GM12875 (cell line): Measurements from ENCODE around the gene CADM1.

Experiments
- H3K4me3 ChIP-seq: one replicate; pipeline ENCODE4 v1.5.1; 2011; ENCODE audit warnings: low read depth, low read length, control low read depth
- CTCF ChIP-seq: IDR thresholded peaks from 2 replicates; pipeline ENCODE4 v1.5.1; 2011; ENCODE audit warnings: low read depth, mild to moderate bottlenecking, control low read depth, inconsistent platforms, low read length, moderate library complexity, borderline replicate concordance; ENCODE audit not compliant: insufficient read depth

The CADM1 gene

GRCh38 chr11:115244758-115245157, 259.5 kb downstream of the CADM1 start:
- H3K4me3 ChIP-seq, result no peak overlapping the region
- no peak for TF ChIP-seq CTCF

GRCh38 chr11:115244296-115244695, 259.9 kb downstream of the CADM1 start:
- no peak for TF ChIP-seq CTCF

GRCh38 chr11:115242982-115243381, 261.2 kb downstream of the CADM1 start:
- no peak for TF ChIP-seq CTCF

More at GRCh38 chr11:115244296-115244695, 259.9 kb downstream of the CADM1 start:
- H3K4me3 ChIP-seq, result no peak overlapping the region

GRCh38 chr11:115241899-115242298, 262.3 kb downstream of the CADM1 start:
- H3K4me3 ChIP-seq, result no peak overlapping the region
- TF ChIP-seq CTCF, result no peak

More at GRCh38 chr11:115242982-115243381, 261.2 kb downstream of the CADM1 start:
- no peak overlapping the region for H3K4me3 ChIP-seq

- TF ChIP-seq CTCF, result no peak
- H3K4me3 ChIP-seq, result no peak overlapping the region
These were observed 265.4 kb downstream of the CADM1 start for GRCh38 chr11:115238791-115239190.

- no peak for TF ChIP-seq CTCF
- H3K4me3 ChIP-seq, result no peak overlapping the region
These were observed 266.1 kb downstream of the CADM1 start for GRCh38 chr11:115238086-115238485.

GRCh38 chr11:115237578-115237977, 266.6 kb downstream of the CADM1 start:
- TF ChIP-seq CTCF, result no peak
- no peak overlapping the region for H3K4me3 ChIP-seq
